H1 (cell line): Measurements from ENCODE around the gene AIG1. TPM values are rescaled to one million over a fixed set of nuclear protein-coding genes. Genes with fewer than 3 reads are reported as not detected.

Experiments
- CTCF ChIA-PET: fragments of 300-600 bp; sonication (Branson Sonifier 250); formaldehyde crosslinking; loops from one replicate; lab custom pipeline; 2021; ENCODE audit not compliant: partially characterized antibody; lab: Charles Lee
- POLR2A ChIA-PET: fragments of 300-600 bp; sonication (Branson Sonifier 250); formaldehyde crosslinking; loops from one replicate; lab custom pipeline; 2021; ENCODE audit warnings: inconsistent platforms; ENCODE audit not compliant: partially characterized antibody; lab: Charles Lee
- DNase-seq, 2 experiments: peaks; one replicate each; pipeline versions ENCODE4 v3.0.0 to v3.0.0-alpha.2; 2010 to 2022; ENCODE audit warnings: low spot score in 2 of 2, low read depth in 1 of 2, mixed read lengths in 1 of 2
- FAIRE-seq: peaks from 2 replicates; lab custom pipeline; 2011; peaks lifted over from hg19 to GRCh38; lab: Jason Lieb, UNC
- H2AFZ ChIP-seq: 2 replicates; pipeline ENCODE4 v1.8.1; 2012; ENCODE audit warnings: low read length, inconsistent platforms
- H2AK5ac ChIP-seq: 2 replicates; pipeline ENCODE4 v1.6.1; 2013; ENCODE audit warnings: low read depth, low read length
- H2BK120ac ChIP-seq: replicated peaks from 2 replicates; pipeline ENCODE3; 2013; ENCODE audit warnings: low read depth, low read length, inconsistent platforms
- H2BK12ac ChIP-seq: 2 replicates; pipeline ENCODE4 v1.6.1; 2013; ENCODE audit warnings: low read depth, low read length
- H2BK15ac ChIP-seq: 2 replicates; pipeline ENCODE4 v1.6.1; 2013; ENCODE audit warnings: low read length
- H2BK20ac ChIP-seq: 2 replicates; pipeline ENCODE4 v1.6.1; 2013; ENCODE audit warnings: low read length
- H2BK5ac ChIP-seq: 2 replicates; pipeline ENCODE4 v1.6.1; 2013; ENCODE audit warnings: low read depth, low read length
- H3K14ac ChIP-seq: 2 replicates; pipeline ENCODE4 v1.6.1; 2013; ENCODE audit warnings: inconsistent platforms; ENCODE audit not compliant: insufficient read length
- H3K18ac ChIP-seq: 2 replicates; pipeline ENCODE4 v1.6.1; 2013; ENCODE audit warnings: low read length; ENCODE audit errors: extremely low read depth
- H3K23ac ChIP-seq: 2 replicates; pipeline ENCODE4 v1.6.1; 2013; ENCODE audit warnings: inconsistent platforms; ENCODE audit not compliant: insufficient read length
- H3K23me2 ChIP-seq: 2 replicates; pipeline ENCODE4 v1.6.1; 2013; ENCODE audit warnings: low read depth, low read length
- H3K27ac ChIP-seq: 2 replicates; pipeline ENCODE4 v1.6.1; 2011; ENCODE audit warnings: low read depth, low read length, inconsistent platforms
- H3K27me3 ChIP-seq, 4 experiments: replicated peaks in 1 of 4; 1 replicate in 1 of 4; 2 replicates in 3 of 4; pipeline versions ENCODE4 v1.6.1 to v1.8.1; 2011 to 2013; ENCODE audit warnings: low read length in 3 of 4, mild to moderate bottlenecking in 3 of 4, inconsistent platforms in 2 of 4, mixed read lengths in 2 of 4, moderate library complexity in 1 of 4; ENCODE audit not compliant: control insufficient read depth in 3 of 4, insufficient read depth in 3 of 4; ENCODE audit errors: extremely low read depth in 1 of 4
- H3K36me3 ChIP-seq, 4 experiments: 2 replicates each; pipeline versions ENCODE4 v1.6.1 to v1.8.1; 2011 to 2013; ENCODE audit warnings: mild to moderate bottlenecking in 4 of 4, low read length in 3 of 4, moderate library complexity in 2 of 4, control low read depth in 1 of 4, inconsistent platforms in 1 of 4; ENCODE audit not compliant: insufficient read depth in 4 of 4, control insufficient read depth in 2 of 4
- H3K4ac ChIP-seq: replicated peaks from 2 replicates; pipeline ENCODE3; 2013; ENCODE audit warnings: low read length, low read depth, mixed read lengths, inconsistent platforms; ENCODE audit not compliant: insufficient read length
- H3K4me1 ChIP-seq, 4 experiments: replicated peaks in 1 of 4; 1 replicate in 1 of 4; 2 replicates in 3 of 4; pipeline versions ENCODE4 v1.6.1 to v1.8.1; 2011 to 2013; ENCODE audit warnings: low read length in 3 of 4, inconsistent platforms in 2 of 4, mixed read lengths in 1 of 4; ENCODE audit not compliant: insufficient read depth in 4 of 4, control insufficient read depth in 3 of 4
- H3K4me2 ChIP-seq, 2 experiments: 2 replicates each; pipeline versions ENCODE4 v1.6.1 to v1.8.1; 2011 to 2013; ENCODE audit warnings: low read depth in 2 of 2, low read length in 2 of 2, control low read depth in 1 of 2, inconsistent platforms in 1 of 2, mild to moderate bottlenecking in 1 of 2; ENCODE audit not compliant: insufficient read depth in 1 of 2
- H3K4me3 ChIP-seq, 4 experiments: fragments of 200-600, 300-600 bp in 1 of 4; sonication (generic), shearing (Covaris generic), sonication (Bioruptor Twin) in 1 of 4; 2 replicates each; pipeline versions ENCODE4 v1.5.1 to v1.8.1; 2011 to 2016; ENCODE audit warnings: low read length in 4 of 4, low read depth in 3 of 4, control low read depth in 2 of 4, inconsistent platforms in 2 of 4, mild to moderate bottlenecking in 2 of 4, mixed read lengths in 1 of 4, moderate library complexity in 1 of 4; ENCODE audit not compliant: insufficient read depth in 2 of 4; ENCODE audit errors: extremely low read depth in 1 of 4
- H3K56ac ChIP-seq: replicated peaks from 2 replicates; pipeline ENCODE3; 2013; ENCODE audit warnings: low read depth, mild to moderate bottlenecking, mixed read lengths, low read length, inconsistent platforms; ENCODE audit not compliant: insufficient read length
- H3K79me1 ChIP-seq: 2 replicates; pipeline ENCODE4 v1.6.1; 2013; ENCODE audit warnings: low read depth, low read length, control low read depth
- H3K79me2 ChIP-seq, 2 experiments: 2 replicates each; pipeline versions ENCODE4 v1.6.1 to v1.8.1; 2012 to 2013; ENCODE audit warnings: low read length in 2 of 2, mild to moderate bottlenecking in 2 of 2, inconsistent platforms in 1 of 2; ENCODE audit not compliant: insufficient read depth in 2 of 2, control insufficient read depth in 1 of 2
- H3K9ac ChIP-seq, 4 experiments: replicated peaks in 1 of 4; 1 replicate in 1 of 4; 2 replicates in 3 of 4; pipeline versions ENCODE4 v1.6.1 to v1.8.1; 2011 to 2013; ENCODE audit warnings: low read depth in 3 of 4, low read length in 3 of 4, control low read depth in 2 of 4, mild to moderate bottlenecking in 2 of 4, moderate library complexity in 2 of 4, inconsistent platforms in 1 of 4; ENCODE audit errors: extremely low read depth in 1 of 4
- H3K9me3 ChIP-seq, 2 experiments: 2 replicates each; pipeline versions ENCODE4 v1.6.1 to v1.8.1; 2012 to 2013; ENCODE audit warnings: mild to moderate bottlenecking in 2 of 2, moderate library complexity in 2 of 2, control low read depth in 1 of 2, inconsistent platforms in 1 of 2, low read depth in 1 of 2, low read length in 1 of 2, mixed read lengths in 1 of 2; ENCODE audit not compliant: insufficient read depth in 2 of 2
- H4K20me1 ChIP-seq, 2 experiments: replicated peaks in 1 of 2; 2 replicates each; pipeline versions ENCODE3 to v1.8.1; 2011 to 2013; ENCODE audit warnings: inconsistent platforms in 2 of 2, low read length in 2 of 2, mild to moderate bottlenecking in 1 of 2; ENCODE audit not compliant: insufficient read depth in 2 of 2, control insufficient read depth in 1 of 2
- H4K5ac ChIP-seq: 2 replicates; pipeline ENCODE4 v1.6.1; 2013; ENCODE audit warnings: low read length, low read depth, mixed read lengths, inconsistent platforms; ENCODE audit not compliant: insufficient read length
- H4K8ac ChIP-seq: 2 replicates; pipeline ENCODE4 v1.8.0; 2013; ENCODE audit warnings: mild to moderate bottlenecking, moderate library complexity, low read length, inconsistent platforms; ENCODE audit not compliant: insufficient read depth; ENCODE audit errors: extremely low read depth
- H4K91ac ChIP-seq: replicated peaks from 2 replicates; pipeline ENCODE3; 2013; ENCODE audit warnings: low read length, mixed read lengths, inconsistent platforms; ENCODE audit not compliant: insufficient read length
- CHD1 ChIP-seq: IDR thresholded peaks from 2 replicates; pipeline ENCODE4 v1.6.1; 2012; ENCODE audit warnings: low read depth, low read length, improper control_type of control experiment
- CHD2 ChIP-seq: IDR thresholded peaks from 2 replicates; pipeline ENCODE4 v1.6.1; 2012; ENCODE audit warnings: low read length, improper control_type of control experiment
- POLR2A ChIP-seq, 2 experiments: IDR thresholded peaks; 1 replicate in 1 of 2; 2 replicates in 1 of 2; pipeline ENCODE4 v1.6.1; 2011; ENCODE audit warnings: low read depth in 2 of 2, low read length in 2 of 2, mild to moderate bottlenecking in 2 of 2; ENCODE audit errors: control extremely low read depth in 1 of 2
- SIRT6 ChIP-seq: IDR thresholded peaks from one replicate; pipeline ENCODE4 v1.7.1; 2012; ENCODE audit warnings: low read length, inconsistent platforms
- WGBS, 2 experiments: shearing (Covaris generic) in 1 of 2; methylation state at CpG; one replicate each; pipeline versions ENCODE4 v1.1.6 to v1.1.7; 2013 to 2015; ENCODE audit warnings: low lambda C conversion rate in 2 of 2, mixed read lengths in 2 of 2, inconsistent platforms in 1 of 2, low coverage in 1 of 2, missing lambda C conversion rate in 1 of 2; ENCODE audit not compliant: insufficient replicate concordance in 2 of 2, insufficient coverage in 1 of 2, insufficient read length in 1 of 2; ENCODE audit errors: extremely low coverage in 1 of 2, missing lambda C conversion rate in 1 of 2; 5-methylcytosine and 5-hydroxymethylcytosine counted together
- polyA plus RNA-seq, 7 experiments: library from polyadenylated mRNA; depleted of rRNA in 3 of 7; stranded (reverse) in 5 of 7; unstranded in 2 of 7; fragments of >200 nt in 5 of 7; fragments of 200-250 nt in 2 of 7; gene quantifications; 1 replicate in 5 of 7; 2 replicates in 1 of 7; 4 replicates in 1 of 7; pipeline versions ENCODE4 v1.2.1 to v1.2.3, GENCODE V29; 2011 to 2013; ENCODE audit warnings: missing spikeins in 2 of 7, mixed read lengths in 2 of 7
- total RNA-seq: library from RNA; stranded (reverse); fragmentation: NEBNext Ultra II Directional; extraction: Animal tissue kit (Norgen Biotek cat#: 25700); gene quantifications from 2 replicates; pipeline ENCODE4 v1.2.1, GENCODE V29; 2021

The AIG1 gene
- total and polyA plus RNA-seq, 2 of the 8 experiments (the other 6 are each of a cell fraction or from before 2014, with no cell fraction given), result 56.6 to 58.4 TPM

GRCh38 chr6:143218233-143218632 lies 157.5 kb downstream of the AIG1 start:
- no peak overlapping the region for H2BK5ac ChIP-seq
- no peaks in the 10 kb centered on the region for H3K23me2 ChIP-seq
- H3K4me2 ChIP-seq, result no peak overlapping the region
- no peak overlapping the region for H2AK5ac ChIP-seq
- H2BK12ac ChIP-seq, result no peak overlapping the region
- H4K8ac ChIP-seq, result no peak overlapping the region
- no peaks in the 10 kb centered on the region for H3K79me1 ChIP-seq
- no peaks in the 10 kb centered on the region for H3K36me3 ChIP-seq
- no peak overlapping the region for H3K18ac ChIP-seq
- no peak overlapping the region for H2BK20ac ChIP-seq
- TF ChIP-seq CHD1 (no peak), CHD2 (no peak), SIRT6 (no peak), POLR2A (IDR thresholded peaks at IDR 0.05; ENCODE audit: control extremely low read depth in 1 of 2, low read depth in 2 of 2, low read length in 2 of 2) (no peak)
- no peak overlapping the region for H3K9ac ChIP-seq
- H4K5ac ChIP-seq, result no peak overlapping the region
- H3K79me2 ChIP-seq, result no peaks in the 10 kb centered on the region
- no peaks in the 10 kb centered on the region for H3K27me3 ChIP-seq
- WGBS, 2 experiments, result 76% methylated on average over 5 of the region's 5 CpGs; no CpG with 5 or more reads in 1 of the 2 experiments
- H4K91ac ChIP-seq, result no peak overlapping the region
- no peak overlapping the region for H3K4ac ChIP-seq
- DNase-seq (no peak), FAIRE-seq (no peak)
- H2BK120ac ChIP-seq, result no peak overlapping the region
- H3K4me3 ChIP-seq, result no peak overlapping the region
- no peaks in the 10 kb centered on the region for H3K9me3 ChIP-seq
- H3K4me1 ChIP-seq, result peaks cover 0 to 6% (median 0%) of the 10 kb centered on the region in 4 experiments; a peak in 1 of 7 replicates
- POLR2A ChIA-PET, result no interaction called here
- peaks cover 0 to 2% of the 10 kb centered on the region in 2 experiments for H4K20me1 ChIP-seq
- CTCF ChIA-PET, result interaction anchor here (2.1 kb wide), 1 partner anchor 14 kb away, joined by 14 read pairs; no protein-coding TSS in a partner anchor
- H2AFZ ChIP-seq, result no peak overlapping the region
- H3K14ac ChIP-seq, result no peak overlapping the region
- H3K27ac ChIP-seq, result no peak overlapping the region
- H2BK15ac ChIP-seq, result no peak overlapping the region
- no peak overlapping the region for H3K56ac ChIP-seq
- no peak overlapping the region for H3K23ac ChIP-seq
